H7 (cell line): ENCODE measurements around the gene KCNJ14. TPM values are rescaled to one million over a fixed set of nuclear protein-coding genes. Genes with fewer than 3 reads are reported as not detected.

Source experiments
- DNase-seq: peaks from one replicate; pipeline ENCODE4 v3.0.0; 2012
- H3K27me3 ChIP-seq: 2 replicates; pipeline ENCODE4 v1.6.0; 2011; ENCODE audit warnings: mild to moderate bottlenecking, low read length; ENCODE audit not compliant: control insufficient read depth, insufficient read depth
- H3K36me3 ChIP-seq: replicated peaks from 2 replicates; pipeline ENCODE4 v1.5.1; 2011; ENCODE audit warnings: low read length; ENCODE audit not compliant: control insufficient read depth, insufficient read depth
- H3K4me3 ChIP-seq: 2 replicates; pipeline ENCODE4 v1.5.1; 2011; ENCODE audit warnings: low read depth, mild to moderate bottlenecking, control low read depth, low read length, moderate library complexity; ENCODE audit not compliant: insufficient read depth
- total RNA-seq: library from RNA; depleted of rRNA; stranded (reverse); fragments of >200 nt; shearing (Covaris generic); gene quantifications from 2 replicates; pipeline ENCODE4 v1.2.3, GENCODE V29; 2014

KCNJ14 gene
- total RNA-seq, 1 experiment from 2014 or later = 0.21 TPM

DNA sequence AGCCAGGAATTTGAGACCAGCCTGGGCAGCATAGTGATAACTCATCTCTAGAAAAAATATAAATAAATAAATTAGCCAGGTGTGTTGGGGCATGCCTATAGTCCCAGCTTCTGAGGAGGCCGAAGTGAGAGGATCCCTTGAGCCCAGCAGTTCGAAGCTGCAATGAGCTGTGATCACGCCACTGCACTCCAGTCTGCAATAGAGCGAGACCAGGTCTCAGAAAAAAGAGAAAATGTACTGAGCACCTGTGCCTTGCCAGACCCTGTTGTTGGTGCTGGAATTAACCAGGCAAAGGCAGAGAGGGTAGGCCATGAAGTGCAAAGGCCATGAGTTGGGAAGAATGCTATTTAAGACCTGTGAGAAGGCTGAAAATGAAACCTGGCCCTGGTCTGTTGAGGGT lies 16.5 kb downstream of the KCNJ14 start:
- no peak overlapping the region for H3K4me3 ChIP-seq
- no peak for DNase-seq
- no peaks in the 10 kb centered on the region for H3K27me3 ChIP-seq
- H3K36me3 ChIP-seq = peaks cover 55% of the 10 kb centered on the region

DNA sequence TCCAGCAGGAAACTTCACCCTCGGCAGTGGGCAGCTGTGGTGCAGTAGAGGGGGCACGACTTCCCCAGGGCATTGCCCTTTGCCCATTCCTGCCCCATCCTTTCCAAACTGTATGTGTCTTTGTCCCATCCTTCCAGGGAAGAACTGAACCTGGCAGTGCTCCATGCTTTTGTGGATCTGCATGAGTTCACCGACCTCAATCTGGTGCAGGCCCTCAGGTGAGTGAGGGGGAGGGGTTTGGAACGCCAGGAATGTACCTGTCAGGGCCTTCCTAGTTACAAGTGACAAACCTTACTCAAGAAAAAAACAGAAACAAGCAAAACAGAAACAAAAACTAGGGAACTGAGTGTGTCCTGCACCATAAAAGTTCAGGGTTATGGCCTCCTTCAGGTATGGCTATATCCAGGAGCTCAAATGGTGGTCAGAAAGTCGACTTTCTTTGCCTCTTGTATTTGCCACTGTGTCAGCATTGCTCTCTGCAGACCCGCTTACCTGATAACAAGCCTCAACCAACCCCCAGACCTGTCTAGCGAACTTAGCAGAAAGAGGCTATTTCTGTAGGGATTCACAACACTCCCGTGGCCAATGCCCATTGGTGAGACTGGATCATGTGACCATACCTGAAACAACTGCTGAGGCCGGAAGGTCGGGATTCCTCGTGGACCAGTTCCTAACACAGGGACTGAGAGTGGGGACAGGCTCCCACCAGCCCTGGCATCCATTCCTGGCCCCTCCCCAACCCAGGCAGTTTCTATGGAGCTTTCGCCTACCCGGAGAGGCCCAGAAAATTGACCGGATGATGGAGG lies 18.0 kb downstream of the KCNJ14 start:
- Histone ChIP-seq H3K36me3 (peaks cover 61% of the 10 kb centered on the region), H3K4me3 (no peak overlapping the region), H3K27me3 (no peaks in the 10 kb centered on the region)
- no peak for DNase-seq

DNA sequence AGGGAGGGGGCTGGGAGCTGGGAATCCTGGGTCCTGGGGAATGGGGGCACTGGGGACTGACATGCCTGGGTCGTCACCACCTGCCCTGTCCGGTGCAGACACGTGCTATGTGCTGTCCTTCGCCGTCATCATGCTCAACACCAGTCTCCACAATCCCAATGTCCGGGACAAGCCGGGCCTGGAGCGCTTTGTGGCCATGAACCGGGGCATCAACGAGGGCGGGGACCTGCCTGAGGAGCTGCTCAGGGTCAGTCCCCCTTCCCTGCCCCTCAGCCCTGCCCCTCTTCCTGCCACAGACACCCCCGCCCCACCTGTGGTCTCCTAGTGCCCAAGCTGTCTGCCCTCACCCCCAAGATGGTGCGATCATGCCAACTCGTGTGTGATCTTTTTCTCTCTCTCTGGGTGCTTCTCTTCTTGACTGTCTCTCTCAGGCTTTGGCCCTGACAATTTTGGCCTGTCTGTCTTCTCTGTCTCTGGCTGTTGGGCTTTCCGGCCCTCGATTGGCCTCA lies 18.8 kb downstream of the KCNJ14 start:
- H3K4me3 ChIP-seq = no peak overlapping the region
- DNase-seq = no peak
- H3K27me3 ChIP-seq = no peaks in the 10 kb centered on the region
- H3K36me3 ChIP-seq = peaks cover 61% of the 10 kb centered on the region

DNA sequence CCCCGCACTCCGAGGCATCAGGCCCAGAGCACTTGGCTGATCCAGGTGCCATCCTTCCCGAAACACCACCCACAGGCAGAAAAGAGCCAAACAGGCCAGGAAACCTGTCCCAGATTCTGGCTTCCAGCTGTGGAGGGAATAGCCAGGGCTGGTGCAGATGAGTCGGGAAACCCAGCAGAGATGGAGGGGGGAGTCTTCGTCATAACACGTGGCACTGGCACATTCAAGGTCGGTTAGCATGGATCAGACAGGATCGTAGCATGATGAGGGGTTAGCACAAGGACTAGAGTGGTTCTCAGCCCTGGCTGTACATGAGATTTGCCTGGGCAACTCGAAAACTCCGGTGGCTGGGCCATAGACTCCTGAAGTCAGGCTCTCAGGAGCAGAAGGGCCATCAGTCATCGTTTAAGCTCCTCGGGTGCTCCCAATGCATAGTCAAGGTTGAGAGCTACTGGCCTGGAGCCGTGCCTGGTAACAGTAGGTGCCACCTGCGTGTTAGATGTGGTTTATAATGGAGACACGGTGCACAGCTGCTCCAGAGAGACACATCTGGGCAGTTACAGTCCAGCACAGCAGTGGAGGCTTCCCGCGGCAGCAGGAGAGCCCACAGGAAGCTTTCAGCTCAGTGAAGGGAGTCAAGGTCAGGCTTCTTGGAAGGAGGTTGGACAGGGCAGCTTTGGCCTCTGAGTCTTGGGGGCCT lies 20.1 kb downstream of the KCNJ14 start:
- DNase-seq = no peak
- peaks cover 62% of the 10 kb centered on the region for H3K36me3 ChIP-seq

DNA sequence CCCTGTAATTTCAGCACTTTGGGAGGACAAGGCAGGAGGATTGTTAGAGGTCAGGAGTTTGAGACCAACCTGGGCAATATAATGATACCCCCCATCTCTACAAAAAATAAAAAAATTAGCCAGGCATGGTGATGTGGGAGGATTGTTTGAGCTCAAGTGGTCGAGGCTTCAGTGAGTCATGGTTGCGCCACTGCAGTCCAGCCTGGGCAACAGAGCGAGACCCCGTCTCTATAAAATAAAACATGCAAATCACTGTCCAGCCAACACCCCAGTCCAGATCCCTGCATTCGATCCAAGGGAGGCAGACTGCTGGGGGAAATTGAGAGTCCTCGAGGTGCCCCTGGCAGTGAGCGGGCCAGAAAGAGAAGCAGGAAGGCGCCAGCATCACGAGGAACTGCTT lies 20.8 kb downstream of the KCNJ14 start:
- Histone ChIP-seq H3K36me3 (peaks cover 57% of the 10 kb centered on the region), H3K27me3 (no peaks in the 10 kb centered on the region), H3K4me3 (no peak overlapping the region)
- no peak for DNase-seq

More for the DNA sequence above, 20.1 kb downstream of the KCNJ14 start:
- H3K27me3 ChIP-seq = no peaks in the 10 kb centered on the region
- H3K4me3 ChIP-seq = no peak overlapping the region

DNA sequence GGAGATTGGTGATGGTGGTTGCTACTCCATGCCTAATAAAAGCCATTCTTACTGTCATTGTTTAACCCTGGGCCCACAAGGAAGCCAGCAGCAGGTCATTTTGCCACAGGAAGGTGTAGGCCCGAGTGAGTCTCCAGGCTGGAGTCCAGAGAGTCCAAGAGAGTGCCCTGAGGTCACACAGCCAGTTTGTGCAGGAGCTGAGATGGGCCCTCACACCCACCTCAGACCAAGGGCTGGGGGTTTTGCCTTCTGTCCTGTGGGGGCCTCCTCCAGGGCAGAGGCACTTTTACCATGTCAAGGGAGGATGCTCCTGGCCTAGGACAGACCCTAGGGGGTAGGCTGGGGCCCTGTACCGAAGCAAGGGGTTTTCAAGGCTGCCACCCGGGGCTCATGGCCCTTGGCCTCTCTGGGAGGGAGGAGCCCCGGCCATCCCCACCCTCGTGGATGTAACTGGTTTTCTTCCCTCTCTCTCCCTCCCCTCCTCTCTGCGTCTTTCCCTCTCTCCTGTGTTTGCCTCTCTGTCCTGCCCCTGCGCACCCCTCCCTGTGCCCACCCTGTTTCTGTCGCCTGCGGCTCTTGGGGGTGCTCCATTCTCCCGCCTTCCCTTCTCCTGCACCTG lies 21.8 kb downstream of the KCNJ14 start:
- Histone ChIP-seq H3K27me3 (no peaks in the 10 kb centered on the region), H3K36me3 (peaks cover 49% of the 10 kb centered on the region), H3K4me3 (no peak overlapping the region)
- no peak for DNase-seq

DNA sequence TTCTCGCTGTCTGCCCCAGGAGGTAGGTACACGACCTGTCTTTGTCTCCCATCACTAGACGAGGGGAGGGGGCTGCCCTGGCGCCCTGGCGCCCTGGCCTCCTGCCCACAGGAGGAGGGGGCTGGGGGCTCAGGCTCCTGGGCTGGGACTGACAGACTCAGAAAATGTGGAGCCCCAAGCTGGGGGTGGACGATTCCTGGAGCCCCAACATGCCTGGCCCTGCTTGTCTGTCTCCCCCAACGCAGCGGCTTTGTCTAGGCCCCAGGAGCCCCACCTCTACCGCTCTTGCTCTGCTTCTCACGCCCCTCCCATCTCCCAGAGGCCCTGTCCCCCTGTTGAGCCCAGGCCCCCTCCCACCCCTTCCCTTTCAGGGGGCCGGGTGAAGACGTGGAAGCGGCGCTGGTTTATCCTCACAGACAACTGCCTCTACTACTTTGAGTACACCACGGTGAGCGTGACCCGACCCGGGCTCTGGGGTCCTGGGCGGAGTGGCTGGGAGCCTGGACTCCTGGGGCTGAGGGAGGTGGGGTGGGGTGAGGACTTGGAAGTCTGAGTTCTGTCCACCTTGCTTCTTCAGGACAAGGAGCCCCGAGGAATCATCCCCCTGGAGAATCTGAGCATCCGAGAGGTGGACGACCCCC lies 22.4 kb downstream of the KCNJ14 start:
- peaks cover 44% of the 10 kb centered on the region for H3K36me3 ChIP-seq

DNA sequence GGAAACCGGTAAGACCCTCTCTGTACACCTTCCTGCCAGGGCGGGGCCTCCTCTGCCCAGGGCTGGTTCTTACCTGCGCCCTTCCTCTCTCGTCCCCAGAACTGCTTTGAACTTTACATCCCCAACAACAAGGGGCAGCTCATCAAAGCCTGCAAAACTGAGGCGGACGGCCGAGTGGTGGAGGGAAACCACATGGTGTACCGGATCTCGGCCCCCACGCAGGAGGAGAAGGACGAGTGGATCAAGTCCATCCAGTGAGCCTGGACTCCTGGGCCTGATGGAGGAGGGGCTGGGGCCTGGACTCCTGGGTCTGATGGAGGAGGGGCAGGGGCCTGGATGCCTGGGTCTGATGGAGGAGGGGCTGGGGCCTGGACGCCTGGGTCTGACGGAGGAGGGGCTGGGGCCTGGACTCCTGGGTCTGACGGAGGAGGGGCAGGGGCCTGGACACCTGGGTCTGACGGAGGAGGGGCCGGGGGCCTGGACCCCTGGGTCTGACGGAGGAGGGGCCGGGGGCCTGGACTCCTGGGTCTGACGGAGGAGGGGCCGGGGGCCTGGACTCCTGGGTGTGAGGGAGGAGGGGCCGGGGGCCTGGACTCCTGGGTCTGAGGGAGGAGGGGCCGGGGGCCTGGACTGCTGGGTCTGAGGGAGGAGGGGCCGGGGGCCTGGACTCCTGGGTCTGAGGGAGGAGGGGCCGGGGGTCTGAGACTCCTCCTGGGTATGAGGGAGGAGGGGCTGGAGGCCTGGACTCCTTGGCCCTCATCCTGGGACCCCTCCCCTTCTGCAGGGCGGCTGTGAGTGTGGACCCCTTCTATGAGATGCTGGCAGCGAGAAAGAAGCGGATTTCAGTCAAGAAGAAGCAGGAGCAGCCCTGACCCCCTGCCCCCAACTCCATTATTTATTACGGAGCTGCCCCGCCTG lies 23.2 kb downstream of the KCNJ14 start:
- Histone ChIP-seq H3K36me3 (peaks cover 37% of the 10 kb centered on the region), H3K27me3 (no peaks in the 10 kb centered on the region), H3K4me3 (no peak overlapping the region)
- DNase-seq = no peak

More for the DNA sequence above, 22.4 kb downstream of the KCNJ14 start:
- DNase-seq = no peak
- Histone ChIP-seq H3K27me3 (no peaks in the 10 kb centered on the region), H3K4me3 (no peak overlapping the region)

DNA sequence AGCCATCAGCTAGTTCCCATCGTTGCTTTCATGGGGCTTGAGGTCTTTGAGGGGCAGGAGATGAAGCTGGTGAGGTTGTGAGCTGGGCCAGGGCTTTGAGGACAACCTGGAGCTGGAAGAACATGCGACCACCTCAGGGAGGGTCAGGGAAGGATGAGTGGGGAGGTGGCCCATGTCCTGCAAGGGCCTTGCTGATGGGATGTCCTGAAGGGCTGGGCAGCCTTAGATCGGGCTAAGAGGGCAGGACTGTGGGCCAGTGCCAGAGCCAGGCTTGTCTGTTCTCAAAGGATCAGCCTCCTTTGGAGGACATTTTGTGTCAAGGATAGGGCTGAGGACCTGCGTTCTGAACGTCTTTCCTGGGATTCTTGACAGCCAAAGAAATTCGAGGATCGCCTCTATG lies 24.3 kb downstream of the KCNJ14 start:
- H3K36me3 ChIP-seq = peaks cover 28% of the 10 kb centered on the region
- no peak for DNase-seq
- H3K27me3 ChIP-seq = no peaks in the 10 kb centered on the region
- H3K4me3 ChIP-seq = no peak overlapping the region

DNA sequence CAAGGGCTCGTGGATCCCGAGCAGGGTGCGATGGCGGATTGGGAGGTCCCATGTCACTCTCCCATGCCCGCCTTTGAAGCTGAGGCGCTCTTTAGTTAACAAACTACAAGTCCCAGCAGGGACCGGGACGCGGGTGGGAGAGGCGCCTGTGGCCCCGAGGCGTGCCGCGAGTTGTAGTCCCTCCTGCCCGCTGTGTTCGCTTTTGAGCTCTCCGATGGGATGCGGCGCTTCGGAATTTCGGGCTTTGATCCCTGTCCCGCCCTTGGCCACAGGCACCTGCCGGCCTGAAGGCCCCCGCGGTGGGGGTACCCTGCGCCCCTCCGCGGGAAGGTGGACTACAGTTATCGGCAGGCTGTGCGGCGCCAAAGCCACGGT lies 24.8 kb downstream of the KCNJ14 start:
- Histone ChIP-seq H3K27me3 (no peaks in the 10 kb centered on the region), H3K36me3 (peaks cover 23% of the 10 kb centered on the region), H3K4me3 (peak overlapping the region; percentile 21; the same call in 1 of the 2 replicates)
- DNase-seq = peak; percentile 69

DNA sequence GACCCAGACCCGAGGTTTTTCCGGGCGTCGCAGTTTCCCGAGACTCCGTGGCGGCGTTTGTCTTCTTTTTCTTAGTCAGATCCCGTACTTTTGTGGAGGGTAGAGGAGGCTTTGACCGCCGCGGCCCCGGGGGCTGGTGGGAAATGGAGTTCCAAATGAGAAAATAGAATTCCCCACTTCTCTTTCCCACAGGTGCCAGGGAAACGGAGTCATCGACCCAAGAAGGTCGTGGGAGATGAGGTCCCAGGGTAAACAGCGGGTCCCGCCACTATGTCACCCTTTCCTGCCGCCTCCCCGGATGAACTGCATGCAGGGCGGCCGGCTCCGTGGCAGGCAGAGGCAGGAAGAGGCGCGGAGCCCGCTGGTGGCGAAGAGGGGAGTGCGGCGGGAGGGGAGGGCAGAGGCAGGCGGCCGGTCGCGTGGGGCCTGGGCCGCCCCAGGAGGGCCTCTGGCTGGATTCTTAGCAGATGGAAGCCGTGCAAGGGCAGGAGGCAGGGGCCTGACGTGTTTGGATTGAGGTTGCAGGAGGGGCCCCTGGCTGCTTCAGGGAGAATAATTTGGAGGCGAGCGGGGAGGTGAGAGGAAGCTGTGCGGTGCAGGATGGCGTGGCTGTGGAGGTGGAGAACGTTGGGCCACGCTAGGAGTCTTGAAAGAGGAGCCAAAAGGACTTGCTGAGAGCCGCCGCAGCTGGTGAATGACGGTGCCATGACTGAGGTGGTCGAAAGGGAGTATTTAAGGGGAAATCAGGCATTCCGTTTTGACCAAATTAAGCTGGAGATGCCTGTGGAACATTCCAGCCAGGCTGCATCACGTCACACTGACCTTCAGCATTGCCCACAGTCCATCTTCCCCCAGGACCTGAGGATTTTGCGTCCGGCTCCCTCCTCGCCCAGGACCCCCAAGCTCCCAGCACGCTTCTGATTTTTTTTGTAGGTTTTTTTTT lies 25.5 kb downstream of the KCNJ14 start:
- Histone ChIP-seq H3K27me3 (no peaks in the 10 kb centered on the region), H3K4me3 (peak overlapping the region; percentile 21; the same call in 1 of the 2 replicates), H3K36me3 (peaks cover 16% of the 10 kb centered on the region)
- peak; percentile 69 for DNase-seq

DNA sequence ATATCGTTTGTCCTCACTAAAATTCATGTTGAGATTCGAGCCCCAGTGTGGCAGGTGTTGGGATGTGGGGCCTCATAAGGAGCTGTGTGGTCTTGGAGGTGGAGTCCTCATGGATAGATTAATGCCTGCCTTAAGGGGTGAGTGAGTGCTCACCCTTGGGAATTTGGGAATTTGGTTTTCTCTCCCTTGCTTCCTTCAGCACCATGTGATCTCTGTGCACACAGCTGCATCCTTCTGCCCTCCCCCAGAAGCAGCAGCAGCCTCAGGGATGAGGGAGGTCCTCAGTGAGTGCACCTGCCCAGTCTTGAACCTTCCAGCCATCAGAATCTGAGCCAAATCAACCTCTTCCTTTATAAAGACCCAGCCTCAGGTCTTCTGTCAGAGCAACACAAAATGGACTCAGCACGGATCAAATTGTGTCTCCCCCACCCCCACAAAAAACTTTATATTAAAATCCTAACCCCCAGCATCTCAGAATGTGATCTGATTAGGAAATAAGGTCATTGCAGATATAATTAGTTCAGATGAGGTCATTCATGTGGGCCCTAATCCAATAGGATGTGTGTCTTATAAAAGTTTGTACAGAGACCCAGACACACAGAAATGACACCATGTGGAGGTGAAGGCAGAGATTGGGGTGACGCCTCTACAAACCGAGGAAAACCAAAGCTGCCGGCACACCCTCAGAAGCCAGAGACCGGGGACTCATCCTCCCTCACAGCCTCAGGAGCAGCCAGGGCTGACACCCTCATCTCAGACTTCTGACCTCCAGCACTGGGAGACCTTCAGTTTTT lies 26.7 kb downstream of the KCNJ14 start:
- Histone ChIP-seq H3K4me3 (no peak overlapping the region), H3K27me3 (no peaks in the 10 kb centered on the region), H3K36me3 (peaks cover 9% of the 10 kb centered on the region)
- DNase-seq = no peak
